Inferior parietal cortex (tissue), 1 donor: ENCODE measurements around the gene ZFYVE9.
A peak's percentile ranks its signal among the peaks of the same experiment; 100 is the strongest.

ENCODE experiments used
- DNase-seq: peaks from one replicate; pipeline ENCODE4 v3.0.0-alpha.2; 2016; ENCODE audit errors: extremely low spot score

ZFYVE9 gene

GRCh38 chr1:52341655-52342260 lies 199.9 kb downstream of the ZFYVE9 start:
- DNase-seq = no peak

GRCh38 chr1:52343979-52344378 lies 202.1 kb downstream of the ZFYVE9 start:
- DNase-seq = no peak

- no peak for DNase-seq
Observed at GRCh38 chr1:52345252-52345651, 203.4 kb downstream of the ZFYVE9 start.

- no peak for DNase-seq
Observed at GRCh38 chr1:52346653-52347052, 204.8 kb downstream of the ZFYVE9 start.

- DNase-seq = peak; percentile 46
Observed at GRCh38 chr1:52348704-52349300, 206.9 kb downstream of the ZFYVE9 start.

- no peak for DNase-seq
Observed at GRCh38 chr1:52352690-52353089, 210.8 kb downstream of the ZFYVE9 start.

- no peak for DNase-seq
Observed at GRCh38 chr1:52355436-52355835, 213.5 kb downstream of the ZFYVE9 start.

- DNase-seq = no peak
Observed at GRCh38 chr1:52355847-52356505, 214.1 kb downstream of the ZFYVE9 start.

GRCh38 chr1:52356818-52357355 lies 215.0 kb downstream of the ZFYVE9 start:
- no peak for DNase-seq

GRCh38 chr1:52357397-52357796 lies 215.5 kb downstream of the ZFYVE9 start:
- DNase-seq = no peak

GRCh38 chr1:52358851-52359497 lies 217.1 kb downstream of the ZFYVE9 start:
- no peak for DNase-seq

GRCh38 chr1:52359676-52360594 lies 218.0 kb downstream of the ZFYVE9 start:
- no peak for DNase-seq

- no peak for DNase-seq
Observed at GRCh38 chr1:52360595-52360968, 218.7 kb downstream of the ZFYVE9 start.

- DNase-seq = no peak
Observed at GRCh38 chr1:52364235-52364839, 222.4 kb downstream of the ZFYVE9 start.

GRCh38 chr1:52365071-52365745 lies 223.3 kb downstream of the ZFYVE9 start:
- peak; percentile 45 for DNase-seq

GRCh38 chr1:52365746-52366516 lies 224.0 kb downstream of the ZFYVE9 start, which contains the start of gene CC2D1B:
CC2D1B (minus strand) TSS chr1:52366205; CDS start chr1:52364620, 1,585 bp downstream.
- peak; percentile 93 for DNase-seq

GRCh38 chr1:52366517-52366827 lies 224.6 kb downstream of the ZFYVE9 start:
- DNase-seq = no peak

- no peak for DNase-seq
Observed at GRCh38 chr1:52367272-52367671, 225.4 kb downstream of the ZFYVE9 start.

- DNase-seq = peak; percentile 31
Observed at GRCh38 chr1:52368383-52369172, 226.7 kb downstream of the ZFYVE9 start.
